HCT116 (cell line): ENCODE results near the gene KRT7. TPM values are rescaled to one million over a fixed set of nuclear protein-coding genes. Genes with fewer than 3 reads are reported as not detected.

ENCODE experiments used
- ATAC-seq: fragments of 200-7000 bp; cut with Tn5 transposase; 2 replicates; pipeline ENCODE4 v1.9.1; 2020; ENCODE audit warnings: mild to moderate bottlenecking, moderate library complexity
- BruUV-seq: library from RNA; stranded (reverse); fragments of 400-500 nt; replicated peaks from 2 replicates; lab custom pipeline; 2021; lab: Mats Ljungman, UMichigan
- CTCF ChIA-PET: fragments of 300-600 bp; sonication (Branson Sonifier 250); formaldehyde crosslinking; loops from one replicate; lab custom pipeline; 2021; ENCODE audit warnings: antibody characterized with exemption; lab: Charles Lee
- POLR2A ChIA-PET: fragments of 300-600, 350-600 bp; sonication (Branson Sonifier 250); formaldehyde crosslinking; loops from one replicate; lab custom pipeline; 2021; ENCODE audit warnings: antibody characterized with exemption; lab: Charles Lee
- RAD21 ChIA-PET, 2 experiments: fragments of 300-600 bp; sonication (Branson Sonifier 250); formaldehyde crosslinking; loops; one replicate each; lab custom pipeline; 2023; ENCODE audit warnings: low total read pairs in 2 of 2; ENCODE audit not compliant: uncharacterized antibody in 2 of 2, unreplicated experiment in 2 of 2, low non-redundant PET in 1 of 2; lab: Charles Lee
- DNase-seq: peaks from one replicate; pipeline ENCODE4 v3.0.0-alpha.2; 2010; ENCODE audit warnings: low read depth, low spot score
- H2AFZ ChIP-seq: fragments of 200-600 bp; shearing (Covaris generic), sonication (generic); 2 replicates; pipeline ENCODE4 v1.6.1; 2017; ENCODE audit warnings: low read depth, mixed run types, mixed read lengths, antibody characterized with exemption, low read length; ENCODE audit not compliant: poor library complexity, severe bottlenecking
- H3K27ac ChIP-seq: 2 replicates; pipeline ENCODE4 v1.5.1; 2012; ENCODE audit warnings: low read depth, low read length
- H3K27me3 ChIP-seq: fragments of 200-600 bp; sonication (generic); 2 replicates; pipeline ENCODE4 v1.6.1; 2016; ENCODE audit warnings: mixed run types, low read length, mixed read lengths; ENCODE audit not compliant: insufficient read depth
- H3K36me3 ChIP-seq, 2 experiments: fragments of 200-500 bp in 1 of 2; fragments of 200-600 bp in 1 of 2; sonication (Bioruptor generic) in 1 of 2; sonication (generic) in 1 of 2; 2 replicates each; pipeline versions ENCODE4 v1.5.1 to v1.6.1; 2014 to 2016; ENCODE audit warnings: low read length in 2 of 2, inconsistent platforms in 1 of 2, mixed read lengths in 1 of 2, mixed run types in 1 of 2; ENCODE audit not compliant: insufficient read depth in 2 of 2, control insufficient read depth in 1 of 2
- H3K4me1 ChIP-seq, 2 experiments: fragments of 200-600 bp in 1 of 2; sonication (generic) in 1 of 2; 2 replicates each; pipeline versions ENCODE4 v1.5.1 to v1.6.1; 2012 to 2017; ENCODE audit warnings: low read length in 2 of 2, inconsistent platforms in 1 of 2, mild to moderate bottlenecking in 1 of 2, mixed read lengths in 1 of 2, mixed run types in 1 of 2, moderate library complexity in 1 of 2; ENCODE audit not compliant: insufficient read depth in 2 of 2, control insufficient read depth in 1 of 2
- H3K4me2 ChIP-seq: fragments of 200-600 bp; sonication (generic); 2 replicates; pipeline ENCODE4 v1.6.1; 2017; ENCODE audit warnings: mixed run types, low read length, mixed read lengths
- H3K4me3 ChIP-seq, 2 experiments: fragments of 200-600 bp in 1 of 2; sonication (generic) in 1 of 2; replicated peaks in 1 of 2; 2 replicates each; pipeline ENCODE4 v1.5.1; 2011 to 2016; ENCODE audit warnings: low read length in 2 of 2, control low read depth in 1 of 2, low read depth in 1 of 2, mild to moderate bottlenecking in 1 of 2, mixed read lengths in 1 of 2, mixed run types in 1 of 2
- H3K79me2 ChIP-seq: fragments of 200-600 bp; sonication (generic); 2 replicates; pipeline ENCODE4 v1.6.1; 2017; ENCODE audit warnings: mild to moderate bottlenecking, mixed run types, low read length, moderate library complexity, mixed read lengths; ENCODE audit not compliant: insufficient read depth
- H3K9ac ChIP-seq: fragments of 200-600 bp; sonication (generic); 2 replicates; pipeline ENCODE4 v1.6.1; 2016; ENCODE audit warnings: low read length, mixed read lengths
- H3K9me2 ChIP-seq: fragments of 200-600 bp; sonication (generic), shearing (Covaris generic); 2 replicates; pipeline ENCODE4 v1.6.1; 2017; ENCODE audit warnings: mixed run types, mild to moderate bottlenecking, moderate library complexity; ENCODE audit not compliant: insufficient read depth
- H3K9me3 ChIP-seq, 2 experiments: fragments of 200-500 bp in 1 of 2; fragments of 200-600 bp in 1 of 2; sonication (Bioruptor generic) in 1 of 2; sonication (generic) in 1 of 2; 2 replicates each; pipeline ENCODE4 v1.6.1; 2014 to 2017; ENCODE audit warnings: low read length in 2 of 2, mixed read lengths in 2 of 2, inconsistent platforms in 1 of 2, low read depth in 1 of 2, mild to moderate bottlenecking in 1 of 2, mixed run types in 1 of 2, moderate library complexity in 1 of 2; ENCODE audit not compliant: control insufficient read depth in 1 of 2, insufficient read depth in 1 of 2
- H4K20me1 ChIP-seq: fragments of 200-600 bp; sonication (generic), shearing (Covaris generic); 2 replicates; pipeline ENCODE4 v1.6.1; 2017; ENCODE audit warnings: mixed run types, mild to moderate bottlenecking, moderate library complexity; ENCODE audit not compliant: insufficient read depth
- CBX3 ChIP-seq: IDR thresholded peaks from 2 replicates; pipeline ENCODE4 v1.6.1; 2012; ENCODE audit warnings: low read depth
- CTCF ChIP-seq, 3 experiments: fragments of 200-600 bp in 1 of 3; sonication (generic) in 1 of 3; IDR thresholded peaks in 2 of 3; conservative IDR thresholded peaks in 1 of 3; 2 replicates each; pipeline ENCODE4 v1.5.1; 2012 to 2017; ENCODE audit warnings: low read depth in 2 of 3, low read length in 2 of 3, antibody characterized with exemption in 1 of 3, borderline replicate concordance in 1 of 3, control low read depth in 1 of 3, mild to moderate bottlenecking in 1 of 3, mixed read lengths in 1 of 3, mixed run types in 1 of 3, moderate library complexity in 1 of 3; ENCODE audit not compliant: insufficient read depth in 1 of 3
- EGR1 ChIP-seq: IDR thresholded peaks from 2 replicates; pipeline ENCODE4 v1.6.1; 2012; ENCODE audit warnings: low read depth
- FOSL1 ChIP-seq: IDR thresholded peaks from 2 replicates; pipeline ENCODE4 v1.6.1; 2012; ENCODE audit warnings: low read depth
- JUND ChIP-seq: IDR thresholded peaks from 2 replicates; pipeline ENCODE4 v1.6.1; 2012
- MAX ChIP-seq: IDR thresholded peaks from 2 replicates; pipeline ENCODE4 v1.6.1; 2012
- POLR2A ChIP-seq: IDR thresholded peaks from 2 replicates; pipeline ENCODE4 v1.7.0; 2011; ENCODE audit warnings: borderline replicate concordance; ENCODE audit not compliant: insufficient read depth, insufficient read length; ENCODE audit errors: extremely low read depth
- RAD21 ChIP-seq: IDR thresholded peaks from 2 replicates; pipeline ENCODE4 v1.6.1; 2012; ENCODE audit warnings: low read depth, mild to moderate bottlenecking
- SP1 ChIP-seq: IDR thresholded peaks from 2 replicates; pipeline ENCODE4 v1.6.1; 2012; ENCODE audit warnings: low read depth
- SRF ChIP-seq: IDR thresholded peaks from 2 replicates; pipeline ENCODE4 v1.6.1; 2012; ENCODE audit warnings: low read depth
- ZBTB33 ChIP-seq: IDR thresholded peaks from 2 replicates; pipeline ENCODE4 v1.6.1; 2011; ENCODE audit warnings: mild to moderate bottlenecking, low read length, moderate library complexity; ENCODE audit not compliant: insufficient replicate concordance; ENCODE audit errors: extremely low read depth
- ZFX ChIP-seq: fragments of 450-650 bp; IDR thresholded peaks from 2 replicates; pipeline ENCODE4 v1.6.1; 2017
- ZNF274 ChIP-seq: fragments of 200-500 bp; sonication (Bioruptor generic); IDR thresholded peaks from 2 replicates; pipeline ENCODE4 v1.6.1; 2014; ENCODE audit warnings: mild to moderate bottlenecking, low read depth, low read length, inconsistent platforms
- intact Hi-C: fragments of 100-400 bp; cut with micrococcal nuclease; formaldehyde crosslinking; loops from 2 replicates; pipeline ENCODE4 v1.10.0; 2022
- total RNA-seq: library from RNA; stranded (reverse); gene quantifications from one replicate; pipeline ENCODE4 v1.2.1, GENCODE V29; 2021; ENCODE audit not compliant: unreplicated experiment

Gene KRT7
- total RNA-seq, 1 experiment from 2014 or later, result 72.6 TPM

- intact Hi-C loops, result loop anchor here (5.0 kb wide), 1 partner anchor 662 kb away; no protein-coding TSS in a partner anchor
- CTCF ChIA-PET, result interaction anchor here (1.0 to 1.4 kb wide), 2 partner anchors 38 to 108 kb away, joined by 3 to 4 read pairs; no protein-coding TSS in a partner anchor
- TF ChIP-seq RAD21 (no peak), MAX (no peak), ZBTB33 (no peak), CBX3 (no peak), SP1 (no peak), POLR2A (no peak), ZNF274 (no peak), ZFX (no peak), CTCF (IDR thresholded peaks at IDR 0.05 in 2 of 3, conservative IDR thresholded peaks at IDR 0.05 in 1 of 3; ENCODE audit: borderline replicate concordance in 1 of 3, insufficient read depth in 1 of 3, low read depth in 2 of 3, low read length in 2 of 3) (no peak), FOSL1 (no peak), JUND (no peak), EGR1 (no peak), SRF (no peak)
- ATAC-seq (no peak), DNase-seq (no peak)
- Histone ChIP-seq H3K79me2 (no peaks in the 10 kb centered on the region), H3K36me3 (no peaks in the 10 kb centered on the region), H3K27ac (no peak overlapping the region), H3K4me3 (no peak overlapping the region), H4K20me1 (no peaks in the 10 kb centered on the region), H2AFZ (no peak overlapping the region), H3K9ac (no peak overlapping the region), H3K27me3 (peaks cover 3% of the 10 kb centered on the region), H3K9me2 (no peaks in the 10 kb centered on the region), H3K9me3 (no peaks in the 10 kb centered on the region), H3K4me1 (peaks cover 22 to 71% of the 10 kb centered on the region in 2 experiments), H3K4me2 (no peak overlapping the region)
- POLR2A ChIA-PET, result interaction anchor here (1.1 to 1.5 kb wide), 2 partner anchors 18 to 63 kb away, joined by 3 to 4 read pairs; partner anchors contain the start of gene KRT80
- RAD21 ChIA-PET, result no interaction called here
- BruUV-seq, result no TSS peak
These were observed 22.7 kb upstream of the KRT7 start for GRCh38 chr12:52210186-52210924.
